ENCODE data around the gene HLX.

The HLX gene

DNA sequence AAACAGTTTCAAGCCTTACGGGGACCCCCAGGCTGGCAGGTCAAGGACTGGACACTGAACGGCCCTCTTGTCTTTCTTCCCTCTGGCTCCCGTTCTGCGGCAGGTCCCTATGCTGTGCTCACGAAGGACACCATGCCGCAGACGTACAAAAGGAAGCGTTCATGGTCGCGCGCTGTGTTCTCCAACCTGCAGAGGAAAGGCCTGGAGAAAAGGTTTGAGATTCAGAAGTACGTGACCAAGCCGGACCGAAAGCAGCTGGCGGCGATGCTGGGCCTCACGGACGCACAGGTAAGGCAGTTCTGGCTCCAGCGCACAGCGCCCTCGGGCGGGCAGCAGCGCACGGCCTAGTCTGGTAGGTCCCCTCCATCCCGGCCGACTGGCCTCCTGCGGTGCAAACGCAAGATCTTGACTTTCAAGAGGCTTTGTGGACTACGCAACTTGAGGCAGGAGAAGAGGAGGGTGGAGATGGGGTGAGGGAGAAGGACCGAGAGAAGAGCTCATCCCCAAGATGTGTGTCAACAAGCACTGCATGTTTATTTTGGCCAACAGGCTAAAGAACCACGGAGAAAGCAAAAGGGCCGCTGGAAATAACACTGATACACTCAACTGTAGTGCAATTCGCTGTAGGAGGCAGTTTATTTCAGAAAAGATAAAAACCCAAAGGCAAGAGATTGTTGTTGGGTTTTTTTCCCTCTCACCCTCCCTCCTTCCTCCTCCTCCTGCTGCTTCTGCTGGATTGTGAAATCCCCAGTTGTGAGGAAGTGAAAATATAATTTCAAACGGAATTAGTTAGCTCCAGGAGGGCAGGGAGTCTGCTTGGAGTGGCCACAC, 3.0 kb downstream of the HLX start:
- DNase-seq (ENCODE audit: low read depth, low spot score), result no peak

GRCh38 chr1:220884109-220884980, 5.1 kb downstream of the HLX start:
- no peak for DNase-seq (ENCODE audit: low read depth, low spot score)

- DNase-seq (ENCODE audit: low read depth, low spot score), result no peak
These were observed 6.0 kb downstream of the HLX start for GRCh38 chr1:220884981-220885918.

GRCh38 chr1:220885971-220886370, 6.7 kb downstream of the HLX start:
- DNase-seq (ENCODE audit: low read depth, low spot score), result no peak

DNA sequence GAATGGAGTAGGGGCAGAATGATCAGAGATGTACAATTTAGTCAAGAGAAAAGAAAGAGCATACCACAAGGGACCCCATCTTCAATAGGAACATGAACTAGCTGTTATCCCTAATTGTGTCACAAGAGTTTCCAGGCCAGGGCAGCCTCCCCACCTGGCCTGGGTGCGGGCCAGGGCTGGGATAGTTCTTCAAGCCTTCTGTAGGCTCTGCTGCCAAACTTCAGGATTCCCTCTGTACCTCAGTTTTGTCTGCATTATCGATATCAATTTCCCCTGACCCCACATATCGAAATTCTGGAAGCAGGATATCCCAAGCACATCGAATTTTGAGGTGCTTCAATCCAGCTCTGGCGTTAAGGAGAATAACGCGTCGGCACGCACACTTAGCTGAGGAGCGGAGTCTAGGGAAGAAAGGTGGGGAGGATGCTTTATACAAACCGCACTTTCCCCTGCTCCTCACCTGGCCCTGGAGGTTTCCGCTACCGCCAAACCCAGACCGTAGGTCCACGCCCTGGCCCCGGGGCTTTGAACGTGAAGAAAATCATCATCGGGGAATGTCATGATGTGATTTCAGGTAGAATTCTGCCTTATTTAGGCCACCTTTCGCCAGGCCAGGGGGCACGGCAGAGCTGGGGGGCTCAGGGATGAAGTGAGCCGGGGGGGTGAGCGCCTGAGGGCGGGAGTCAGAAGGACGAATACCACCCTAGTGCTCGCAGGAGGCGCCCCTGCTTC, 7.4 kb downstream of the HLX start:
- DNase-seq (ENCODE audit: low read depth, low spot score), result no peak

DNA sequence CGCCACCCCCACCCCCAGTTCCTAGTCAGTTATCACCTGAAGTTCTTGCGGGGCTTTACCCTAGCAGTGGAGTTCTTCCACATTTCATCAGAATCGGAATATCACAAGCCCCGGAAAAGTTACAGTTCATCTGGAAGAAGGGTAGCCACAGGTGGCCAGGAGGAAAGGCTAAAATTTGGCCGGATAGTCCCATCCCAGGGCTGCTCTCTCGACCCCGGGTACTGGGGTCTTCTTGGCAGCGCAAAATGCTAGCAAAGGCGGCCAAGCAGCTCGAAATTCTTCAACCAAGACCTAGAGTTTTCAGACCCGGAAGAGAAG, 7.9 kb downstream of the HLX start:
- DNase-seq (ENCODE audit: low read depth, low spot score), result no peak

DNA sequence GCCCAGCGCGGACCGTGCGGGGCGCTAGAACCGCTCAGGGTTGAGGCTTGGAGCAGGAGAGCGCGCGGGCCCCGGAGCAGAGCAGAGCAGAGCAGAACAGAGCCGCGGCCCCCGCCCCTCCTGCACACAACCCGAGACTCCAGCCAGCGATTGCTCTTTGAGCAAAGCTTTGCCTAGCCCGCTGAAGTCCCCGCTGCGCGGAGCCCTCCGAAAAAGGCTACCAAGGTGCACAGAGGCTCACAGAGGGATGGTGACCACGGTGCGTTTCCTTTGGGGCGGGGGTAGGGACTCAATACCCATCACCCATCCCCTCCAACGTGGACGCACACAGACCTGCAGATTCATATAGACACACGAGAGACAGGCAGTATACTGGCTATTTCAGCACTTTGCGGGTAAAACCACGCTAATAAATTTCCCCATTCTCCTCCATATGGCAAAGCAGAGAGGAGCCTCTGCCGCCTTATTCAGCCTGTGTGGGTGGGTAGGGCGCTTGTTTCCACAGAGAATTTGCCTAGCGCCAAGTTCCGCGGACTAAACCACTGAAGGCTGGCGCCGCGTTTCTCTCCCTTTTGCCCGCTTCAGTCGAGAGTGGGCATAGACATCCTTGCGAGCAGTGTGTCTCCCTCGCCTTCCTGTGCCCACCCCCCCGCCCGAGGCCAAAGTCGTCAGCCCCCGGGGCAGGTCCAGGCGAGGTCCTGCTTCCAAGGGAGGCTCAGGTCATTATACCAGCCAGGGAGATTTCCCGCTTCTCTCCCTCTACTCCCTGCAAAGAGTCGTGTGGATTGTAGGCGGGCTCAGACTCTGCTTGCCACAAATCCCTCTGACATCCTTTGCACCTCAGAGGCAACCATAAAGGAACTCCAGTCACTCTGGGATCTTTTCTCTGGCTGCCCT, 8.5 kb downstream of the HLX start:
- no peak for DNase-seq (ENCODE audit: low read depth, low spot score)

GRCh38 chr1:220888417-220888986, 9.3 kb downstream of the HLX start:
- DNase-seq (ENCODE audit: low read depth, low spot score), result no peak

DNA sequence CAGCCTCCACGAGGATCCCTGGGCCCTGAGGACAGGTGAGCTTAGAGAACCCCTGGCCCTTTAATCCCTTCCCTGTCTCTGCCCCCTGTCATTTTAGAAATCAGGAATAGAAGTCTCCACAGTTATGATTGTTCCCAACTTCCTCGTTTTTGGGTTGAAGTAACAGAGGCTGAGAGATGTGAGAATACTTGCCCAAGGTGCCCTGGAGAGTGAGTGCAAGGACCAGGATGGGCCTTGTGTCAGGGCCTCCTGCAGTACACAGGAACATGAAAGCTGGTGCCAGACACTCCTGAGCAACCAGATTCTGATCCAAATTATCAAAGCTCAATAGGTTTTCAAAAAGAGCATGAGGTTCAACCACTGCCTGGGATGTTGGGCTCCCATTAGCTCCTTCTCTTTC, 10.1 kb downstream of the HLX start:
- DNase-seq (ENCODE audit: low read depth, low spot score), result no peak

DNA sequence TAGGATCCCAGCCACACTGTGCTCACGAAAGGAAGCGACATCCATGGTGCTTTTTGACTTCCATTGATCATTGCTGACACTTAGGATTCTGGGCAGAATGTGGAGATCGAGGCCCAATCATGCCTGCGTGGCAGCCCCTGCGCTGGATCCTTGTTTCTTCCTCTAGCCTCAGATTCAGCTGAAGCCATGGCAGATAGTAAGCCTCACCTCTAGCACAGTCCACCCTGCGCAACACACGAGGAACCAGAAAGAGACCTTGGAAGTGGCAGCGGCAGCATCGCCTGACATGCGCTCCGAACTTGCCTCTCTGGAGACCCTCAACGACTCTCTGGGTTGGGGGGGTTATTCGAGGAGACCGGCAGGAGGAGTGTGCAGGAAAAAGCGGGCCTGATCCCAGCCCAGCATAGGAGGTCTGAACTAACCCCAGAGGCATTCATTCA, 10.6 kb downstream of the HLX start:
- no peak for DNase-seq (ENCODE audit: low read depth, low spot score)

GRCh38 chr1:220890602-220891001, 11.4 kb downstream of the HLX start:
- no peak for DNase-seq (ENCODE audit: low read depth, low spot score)

- DNase-seq (ENCODE audit: low read depth, low spot score), result no peak
These were observed 12.2 kb downstream of the HLX start for GRCh38 chr1:220891224-220892085.

GRCh38 chr1:220892086-220892376, 12.8 kb downstream of the HLX start:
- no peak for DNase-seq (ENCODE audit: low read depth, low spot score)

DNA sequence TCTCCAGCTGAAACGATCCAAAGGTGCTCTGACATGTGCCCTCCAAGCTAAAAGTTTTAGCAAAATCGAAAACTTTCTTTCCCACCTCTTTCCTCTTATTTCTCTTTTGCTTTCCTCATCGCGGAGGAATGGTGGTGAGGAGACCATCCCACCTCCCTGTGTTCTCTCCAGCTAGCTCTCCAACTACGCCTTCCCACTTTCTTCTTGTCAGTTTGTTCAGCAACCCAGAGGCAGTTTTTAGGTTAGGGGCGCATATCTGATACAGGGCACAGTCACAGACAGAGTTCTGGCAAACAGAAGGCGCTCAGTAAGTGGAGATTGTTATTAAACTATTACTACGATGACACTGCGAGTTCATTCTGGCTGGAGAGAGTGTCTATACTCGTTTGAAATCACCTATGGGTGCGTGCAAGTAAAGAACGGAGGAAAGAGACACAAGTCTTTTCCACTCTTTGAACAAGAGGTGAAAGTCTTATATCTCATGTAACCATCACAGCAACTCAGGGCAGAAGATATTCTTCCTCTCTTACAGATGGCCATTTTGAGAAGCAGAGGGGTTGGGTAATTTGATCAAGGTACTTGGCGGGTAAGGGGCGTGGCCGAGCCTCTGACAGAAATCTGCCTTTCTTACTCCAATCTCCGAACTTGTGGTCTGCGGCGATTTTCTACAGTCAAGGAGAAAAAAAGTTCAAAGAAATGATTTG, 13.9 kb downstream of the HLX start:
- DNase-seq (ENCODE audit: low read depth, low spot score), result no peak

- DNase-seq (ENCODE audit: low read depth, low spot score), result no peak
These were observed 14.4 kb downstream of the HLX start for GRCh38 chr1:220893701-220894024.

- no peak for DNase-seq (ENCODE audit: low read depth, low spot score)
These were observed 15.0 kb downstream of the HLX start for GRCh38 chr1:220894025-220894923.

GRCh38 chr1:220894924-220895256, 15.6 kb downstream of the HLX start:
- DNase-seq (ENCODE audit: low read depth, low spot score), result no peak
